Activated CD4-positive, alpha-beta T cell treated with anti-CD3 and anti-CD28 coated beads, Interleukin-2, amount 50 U/mL, for 1 hour (primary cell): ENCODE results near the gene SPDEF.

Experiments
- DNase-seq: peaks from one replicate; pipeline ENCODE4 v3.0.0-alpha.2; 2020

SPDEF gene

DNA sequence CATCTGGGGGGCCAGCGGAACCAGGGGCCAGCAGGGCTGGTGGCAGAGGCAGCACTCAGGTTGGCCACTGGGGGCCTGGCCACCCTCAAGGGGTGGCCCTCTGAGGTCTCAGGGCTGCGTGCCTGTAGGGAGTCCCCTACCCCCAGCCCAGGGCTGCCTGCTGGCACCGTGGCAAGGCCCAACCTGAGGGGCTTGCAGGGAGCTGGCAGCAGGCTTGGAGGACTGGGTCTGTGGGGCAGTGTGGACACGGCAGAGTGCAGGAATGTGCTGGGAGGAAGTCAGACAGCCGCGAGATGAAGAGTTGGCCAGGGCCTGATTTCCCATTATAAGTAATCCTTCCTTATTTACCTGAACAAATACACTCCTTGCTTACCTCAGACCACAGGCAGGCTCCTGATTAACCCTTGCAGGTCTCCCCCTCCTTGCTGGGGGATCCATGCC lies at the start of gene SPDEF:
Gene SPDEF (minus strand): TSS at position 299 of the 441 bp plus-strand sequence. CDS start 11,874 bp downstream, outside the sequence.
- DNase-seq: no peak

DNA sequence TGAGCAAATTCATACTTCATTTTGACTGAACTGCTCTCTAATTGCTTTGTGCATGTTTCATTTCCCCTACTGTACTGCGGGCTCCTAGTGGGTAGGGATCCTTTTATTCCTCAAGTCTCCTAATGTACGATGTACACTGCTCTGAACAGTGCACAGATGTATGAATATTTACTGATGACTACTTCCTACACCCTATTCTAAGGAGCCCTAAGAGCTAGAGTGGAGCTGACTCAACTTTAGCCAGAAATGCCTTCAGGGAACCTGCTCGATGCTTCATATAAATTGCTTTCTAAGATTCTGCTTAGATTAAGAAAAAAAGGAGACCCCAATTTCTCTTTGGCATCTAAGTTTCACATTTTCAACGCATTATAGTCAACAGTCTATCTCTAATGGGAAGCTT lies 47.6 kb upstream of the SPDEF start:
- no peak for DNase-seq

DNA sequence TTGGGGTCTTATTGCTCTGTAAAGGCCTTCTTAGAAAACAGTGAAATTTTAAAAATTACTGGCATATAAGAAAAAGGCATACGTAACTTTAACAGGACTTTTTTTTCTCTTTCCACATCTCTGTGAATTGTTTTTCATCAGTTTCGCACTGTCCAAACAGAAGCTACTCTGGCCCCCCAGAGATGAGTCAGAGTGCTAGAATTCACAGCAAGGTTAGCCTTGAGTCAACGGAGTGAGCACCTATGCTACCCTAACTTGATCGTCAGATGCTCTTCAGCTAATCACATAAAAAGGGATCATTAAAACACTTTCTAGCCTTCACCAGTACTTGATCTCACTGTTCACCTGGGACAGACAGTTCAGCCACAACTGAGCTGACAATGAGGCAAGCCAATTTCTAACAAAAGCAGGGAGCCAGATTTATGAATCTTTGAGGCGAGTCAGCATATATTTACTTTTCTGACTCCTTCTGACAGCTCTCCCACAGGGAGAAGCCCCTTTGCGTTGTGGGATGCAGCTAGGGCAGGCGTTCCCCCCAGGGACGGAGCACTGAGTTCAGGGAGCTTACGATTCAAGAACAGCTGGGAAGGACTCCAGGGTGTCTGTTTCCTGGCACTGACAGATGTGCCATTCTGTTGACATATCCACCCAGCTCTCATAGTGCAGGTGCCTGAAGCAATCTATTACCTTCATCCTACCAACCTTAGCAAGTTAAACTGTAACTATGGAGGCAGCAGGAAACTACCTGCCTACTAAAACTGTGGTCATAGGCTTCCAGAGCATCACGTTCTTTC lies 46.4 kb upstream of the SPDEF start:
- DNase-seq: no peak

DNA sequence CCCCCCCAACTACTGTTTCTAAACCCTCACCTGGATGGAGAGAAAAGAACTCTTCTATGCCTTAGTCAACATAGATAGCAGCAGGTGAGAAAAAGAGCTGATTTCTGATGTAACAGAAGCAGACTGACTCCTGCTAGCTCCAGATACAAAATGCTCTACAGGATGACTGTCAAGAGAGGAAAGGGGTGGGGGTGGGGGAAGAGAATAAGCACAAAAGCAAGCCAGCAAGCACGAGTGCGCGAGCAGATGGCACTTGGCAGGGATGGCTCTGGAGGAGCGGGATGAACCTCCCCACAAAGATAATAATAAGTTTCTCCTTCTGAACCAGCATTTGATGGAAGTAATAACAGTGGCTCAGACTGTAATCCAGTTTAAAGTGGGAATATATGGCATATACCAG lies 45.6 kb upstream of the SPDEF start:
- DNase-seq: no peak

DNA sequence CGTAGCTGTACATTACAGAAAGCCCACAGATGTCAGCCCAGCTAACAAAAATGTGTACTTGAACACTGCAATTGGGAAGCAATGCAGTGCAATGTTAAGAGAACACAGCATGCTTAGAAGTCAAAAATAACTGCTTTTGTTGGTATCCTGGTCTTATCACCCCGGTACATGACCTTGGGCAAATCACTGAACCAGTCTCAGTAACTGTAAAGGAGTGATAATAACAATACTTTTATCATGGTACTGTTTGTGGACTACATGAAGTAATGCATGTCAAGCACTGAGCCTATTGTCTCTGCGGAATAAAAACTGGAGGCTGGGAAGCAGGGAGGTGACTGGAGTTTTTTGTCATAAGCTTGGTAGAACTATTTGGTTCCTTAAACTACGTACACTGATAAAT lies 44.7 kb upstream of the SPDEF start:
- no peak for DNase-seq

DNA sequence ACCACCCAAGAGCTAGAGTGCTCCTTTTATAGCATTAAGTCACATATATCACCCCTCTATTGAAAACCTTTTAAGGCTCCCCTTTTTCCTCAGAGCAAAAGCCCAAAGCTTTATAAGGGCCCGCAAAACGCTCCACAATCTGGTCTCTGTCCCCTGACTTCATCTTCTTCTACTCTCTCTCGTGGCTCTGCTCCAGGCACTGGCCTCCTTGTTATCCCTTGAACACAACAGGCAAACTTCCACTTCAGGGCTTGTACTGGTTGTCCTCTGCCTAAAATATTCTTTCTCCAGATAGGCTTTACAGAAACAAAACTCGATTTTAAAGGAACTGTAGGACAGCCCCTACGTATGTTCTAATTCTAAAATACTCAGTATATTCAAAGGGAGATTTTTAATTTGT lies 44.0 kb upstream of the SPDEF start:
- no peak for DNase-seq

DNA sequence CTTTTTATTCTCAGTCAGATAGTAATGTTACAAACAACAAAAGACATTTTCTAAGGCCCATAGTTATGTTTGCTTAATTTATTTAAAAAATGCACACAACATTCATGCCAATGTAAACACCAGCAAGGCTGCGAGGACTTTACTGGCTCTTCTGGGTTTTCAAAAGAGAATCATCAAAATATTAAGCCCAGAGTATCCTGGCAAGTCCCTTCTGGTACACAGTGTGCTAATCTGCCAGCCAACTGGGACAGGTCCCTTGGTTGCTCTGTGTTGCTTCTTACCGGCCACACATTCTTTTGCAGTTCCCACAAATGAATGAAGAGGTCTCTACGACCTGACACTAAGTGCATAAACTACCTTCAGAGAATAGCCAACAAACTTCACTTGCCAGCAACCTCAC lies 42.6 kb upstream of the SPDEF start:
- DNase-seq: no peak

DNA sequence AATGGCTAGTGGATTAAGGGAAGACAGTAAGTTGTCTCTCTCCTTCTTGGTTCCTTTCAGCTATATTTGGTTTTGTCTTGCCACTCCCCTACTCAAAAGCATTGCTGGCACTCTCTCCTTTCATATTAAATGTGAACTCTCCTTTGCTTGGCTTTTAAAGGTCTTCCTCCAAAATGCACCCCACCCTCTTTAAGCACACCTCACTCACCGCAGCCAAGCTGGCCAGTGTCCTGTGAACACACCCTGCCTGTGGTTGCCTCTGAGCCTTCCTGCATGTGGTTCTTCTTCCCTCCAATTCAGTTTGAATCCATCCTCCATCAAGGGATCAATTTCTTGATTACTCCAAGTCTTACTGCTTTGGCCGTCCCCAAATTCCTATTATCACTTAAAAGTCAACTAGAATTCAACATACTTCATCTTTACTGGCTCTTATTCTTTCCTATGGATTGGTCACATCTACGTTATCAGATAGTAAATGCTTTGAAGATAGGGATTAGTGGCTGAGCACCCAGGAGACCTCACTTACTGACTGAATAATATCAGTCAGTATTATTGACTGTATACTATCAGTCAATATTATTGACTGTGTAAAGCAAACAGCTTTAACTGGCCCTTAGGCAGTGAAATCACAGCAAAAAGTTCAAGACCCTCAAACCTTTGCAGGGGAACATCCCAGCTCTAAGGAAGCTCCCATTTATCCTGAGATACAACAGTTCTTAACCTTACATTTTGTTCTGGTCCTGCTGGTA lies 41.6 kb upstream of the SPDEF start:
- no peak for DNase-seq

DNA sequence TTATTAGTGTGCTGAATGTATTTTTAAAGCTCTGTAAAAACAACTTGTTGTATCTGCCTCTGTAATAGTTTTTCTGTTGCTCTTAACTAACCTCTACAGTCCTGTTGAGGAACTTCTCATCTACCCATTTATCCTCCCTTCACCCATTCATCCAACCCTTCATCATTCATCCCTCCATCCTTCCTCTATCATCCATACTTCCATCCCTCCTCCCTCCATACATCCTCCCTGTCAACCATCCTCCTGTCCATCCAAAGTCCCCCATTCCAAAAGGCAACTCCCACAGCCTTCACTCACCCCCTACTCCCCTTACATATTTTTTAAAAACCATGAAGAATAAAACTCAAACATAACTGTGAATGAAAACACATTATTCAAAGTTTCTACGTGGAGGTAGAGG lies 40.7 kb upstream of the SPDEF start:
- DNase-seq: no peak

DNA sequence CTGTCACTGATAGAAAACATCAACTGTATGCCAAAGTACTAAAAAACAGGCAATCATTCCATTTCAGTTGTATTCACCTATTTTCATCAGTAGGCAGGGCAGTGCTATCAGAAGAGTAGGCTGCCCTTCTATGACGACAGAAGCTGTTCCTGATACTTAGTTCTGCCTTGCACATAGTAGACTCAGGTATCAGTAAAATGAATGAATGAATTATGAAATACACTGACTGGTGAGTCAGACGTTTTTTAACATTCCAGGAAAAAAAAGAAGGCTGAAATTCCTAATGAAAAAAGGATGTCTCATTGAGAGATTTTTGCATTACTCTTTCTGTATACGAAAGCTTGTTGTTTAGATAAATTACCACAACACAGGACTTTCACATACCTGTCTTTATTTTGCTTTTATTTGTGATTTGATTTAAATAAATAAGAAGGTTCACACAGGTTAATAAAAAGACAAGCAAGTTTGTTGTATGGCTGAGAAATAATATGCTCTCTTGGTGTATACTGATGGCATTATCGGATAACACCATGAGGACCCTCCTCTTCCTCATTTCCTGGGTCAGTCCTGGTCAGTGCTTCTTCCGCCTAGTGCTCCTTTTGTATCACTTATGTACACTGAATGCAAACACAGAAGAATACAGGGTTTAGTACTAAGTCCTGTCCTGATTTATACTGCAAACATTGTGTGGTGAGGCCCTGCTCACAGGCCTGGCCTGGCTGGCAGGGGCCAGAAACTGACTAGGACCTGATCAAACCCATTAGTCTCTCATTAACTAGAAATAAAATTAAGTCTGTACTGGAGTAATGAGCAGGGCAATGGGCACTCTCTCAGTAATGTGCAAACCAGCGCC lies 39.4 kb upstream of the SPDEF start:
- DNase-seq: no peak

DNA sequence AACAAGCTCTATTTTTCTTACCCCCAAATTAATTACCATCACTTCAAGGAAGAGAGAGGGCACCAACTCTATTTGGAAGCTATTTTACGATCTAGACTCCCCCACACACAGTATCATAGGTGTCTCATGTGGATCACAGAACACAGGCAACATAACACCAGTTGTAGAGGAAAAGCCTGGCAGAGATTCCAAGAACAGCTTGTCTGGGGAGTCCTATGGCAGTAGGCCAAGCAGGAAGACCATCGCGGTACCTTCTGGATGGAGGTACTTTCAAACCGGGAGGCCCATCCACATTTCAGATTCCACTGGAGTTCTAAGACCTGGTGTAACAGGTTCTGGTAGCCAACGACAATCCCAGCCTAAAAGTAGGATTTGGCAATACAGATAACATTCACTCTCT lies 37.6 kb upstream of the SPDEF start:
- no peak for DNase-seq

DNA sequence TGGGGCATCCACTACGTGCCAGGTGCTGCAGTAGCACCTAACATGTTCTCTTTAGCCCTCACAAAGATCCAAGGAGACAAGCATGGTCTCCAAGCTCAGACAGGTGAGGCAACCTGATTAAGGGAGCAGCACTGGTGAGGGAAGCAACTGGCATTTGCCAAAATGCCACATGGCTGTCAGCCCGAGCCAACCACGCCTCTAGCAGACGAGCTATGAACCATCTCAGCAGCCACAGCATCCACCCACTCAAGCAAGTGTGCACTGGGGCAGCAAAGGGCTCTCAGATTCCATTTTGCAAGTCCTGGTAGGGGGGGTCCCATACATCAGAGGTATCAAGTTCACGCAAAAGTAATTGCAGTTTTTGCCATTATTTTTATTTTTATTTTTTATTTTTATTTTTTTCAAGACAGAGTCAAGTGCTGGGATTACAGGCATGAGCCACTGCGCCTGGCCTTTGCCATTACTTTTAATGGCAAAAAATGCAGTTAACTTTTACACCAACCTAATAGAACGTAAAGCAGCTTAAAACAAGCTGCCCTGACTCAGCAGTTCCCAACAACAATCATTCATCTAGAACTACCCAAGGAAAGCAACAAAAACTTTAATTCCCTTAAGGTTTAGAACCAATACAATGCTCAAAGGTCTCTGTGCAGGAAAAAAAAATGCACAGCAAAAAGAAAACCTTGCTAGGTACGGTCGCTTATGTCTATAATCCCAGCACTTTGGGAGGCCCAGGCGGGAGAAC lies 36.3 kb upstream of the SPDEF start:
- DNase-seq: no peak

DNA sequence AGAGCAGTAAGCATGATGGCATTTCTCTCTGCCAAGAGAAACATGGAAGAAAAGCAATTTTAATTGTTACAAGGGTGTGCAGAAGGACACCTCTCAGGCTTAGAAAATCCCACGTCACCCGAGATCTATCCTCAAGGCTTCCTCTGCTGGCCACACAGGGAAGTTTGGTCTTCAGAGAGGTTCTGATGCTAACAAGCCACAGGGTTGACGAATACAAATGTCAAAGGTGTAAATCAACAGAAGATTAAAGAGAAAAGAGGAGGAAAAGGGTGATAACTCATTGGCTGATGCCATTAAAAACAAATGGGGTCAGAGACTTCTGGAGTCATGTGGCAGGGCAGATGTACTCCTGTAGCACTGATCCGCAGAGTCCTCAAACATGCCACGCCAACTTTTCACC lies 33.6 kb upstream of the SPDEF start:
- no peak for DNase-seq

DNA sequence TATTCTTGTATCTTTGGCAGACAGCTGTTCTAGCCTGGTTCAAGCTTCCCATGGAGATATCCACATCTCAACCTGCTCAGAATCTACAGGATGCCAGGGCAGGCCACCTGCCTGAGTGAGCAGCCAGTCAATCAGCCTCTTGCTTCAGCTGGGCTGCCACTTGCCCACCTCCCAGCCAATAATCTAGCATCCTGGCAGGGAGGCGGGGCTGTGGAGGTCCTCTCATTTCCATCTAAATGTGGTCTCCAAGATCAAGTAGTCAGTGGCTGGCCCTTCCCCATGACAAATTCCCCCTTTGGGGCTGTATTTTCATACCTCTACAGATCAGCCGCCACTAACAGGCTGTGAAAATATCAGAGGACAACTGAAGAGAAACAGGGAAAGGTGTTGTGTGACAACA lies 33.0 kb upstream of the SPDEF start:
- DNase-seq: no peak

DNA sequence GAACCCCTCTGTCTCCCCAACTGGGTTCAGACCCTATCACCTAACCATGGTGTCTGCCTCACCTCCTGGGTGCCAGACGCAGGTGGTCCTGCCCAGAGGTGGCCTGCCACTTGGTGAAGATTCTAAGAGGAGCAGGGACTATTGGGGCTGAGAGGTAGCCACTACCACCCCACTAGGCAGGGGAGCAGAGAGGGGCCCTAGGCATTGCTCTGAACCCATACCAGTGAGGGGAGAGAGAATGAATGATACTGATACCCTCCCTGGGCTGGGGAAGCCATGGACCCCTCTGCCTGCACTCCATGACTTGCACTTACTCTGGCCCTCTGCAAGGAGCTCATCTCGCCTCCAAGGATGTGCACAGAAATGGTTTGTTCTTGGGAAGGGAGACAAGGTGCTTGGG lies 31.7 kb upstream of the SPDEF start:
- no peak for DNase-seq

DNA sequence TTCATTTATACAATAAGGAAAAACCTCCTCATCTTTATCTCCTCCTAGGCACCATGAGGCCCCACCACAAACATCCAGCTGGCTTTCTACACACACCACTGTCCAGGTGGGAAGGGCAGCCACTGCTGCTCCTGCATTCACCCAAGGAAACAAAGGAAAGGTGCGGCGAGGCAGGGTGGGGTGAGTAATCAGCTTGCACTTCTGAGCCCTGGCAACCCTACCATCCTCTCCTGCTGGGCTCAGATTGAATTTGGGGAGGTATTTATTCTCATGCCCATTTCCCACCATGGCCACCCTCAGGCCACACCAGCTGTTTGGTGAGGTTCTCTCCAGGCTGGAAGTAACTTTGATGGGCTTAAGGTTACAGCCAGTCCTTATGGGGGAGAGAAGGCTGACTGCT lies 31.2 kb upstream of the SPDEF start:
- no peak for DNase-seq

DNA sequence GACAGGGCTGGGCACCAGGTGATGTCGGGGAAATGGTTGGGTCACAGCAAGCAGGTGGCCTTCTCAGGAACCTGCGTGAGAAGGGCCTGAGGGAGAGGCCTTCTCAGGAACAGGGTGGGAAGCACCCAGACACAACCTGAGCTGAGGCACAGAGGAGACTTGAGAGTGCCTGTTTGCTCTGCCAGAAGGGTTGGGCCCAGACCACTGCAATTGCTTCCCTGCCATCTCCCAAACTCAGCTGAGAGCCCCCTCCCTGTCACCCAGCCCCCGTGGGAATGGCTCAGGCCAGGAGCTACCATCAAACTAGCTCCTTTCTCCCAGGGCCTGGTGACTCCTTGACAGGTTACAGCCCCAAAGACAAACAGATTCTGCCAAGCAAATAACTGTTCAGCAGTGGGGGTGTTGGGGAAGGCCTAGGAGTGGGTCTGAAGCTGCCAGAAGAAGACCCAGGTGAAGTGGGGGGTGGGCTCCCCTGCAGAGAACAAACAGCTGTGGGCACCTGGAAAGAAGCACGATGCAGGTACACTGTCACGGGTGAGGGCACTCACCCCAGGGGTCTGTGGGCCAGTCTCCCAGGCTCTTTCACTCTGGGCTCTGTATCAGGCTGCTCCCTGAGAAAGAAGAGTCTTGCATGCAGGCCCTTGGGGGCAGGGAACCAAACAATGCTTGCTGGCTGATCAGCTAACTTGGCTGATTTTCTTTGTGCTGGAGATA lies 30.4 kb upstream of the SPDEF start:
- DNase-seq: no peak

DNA sequence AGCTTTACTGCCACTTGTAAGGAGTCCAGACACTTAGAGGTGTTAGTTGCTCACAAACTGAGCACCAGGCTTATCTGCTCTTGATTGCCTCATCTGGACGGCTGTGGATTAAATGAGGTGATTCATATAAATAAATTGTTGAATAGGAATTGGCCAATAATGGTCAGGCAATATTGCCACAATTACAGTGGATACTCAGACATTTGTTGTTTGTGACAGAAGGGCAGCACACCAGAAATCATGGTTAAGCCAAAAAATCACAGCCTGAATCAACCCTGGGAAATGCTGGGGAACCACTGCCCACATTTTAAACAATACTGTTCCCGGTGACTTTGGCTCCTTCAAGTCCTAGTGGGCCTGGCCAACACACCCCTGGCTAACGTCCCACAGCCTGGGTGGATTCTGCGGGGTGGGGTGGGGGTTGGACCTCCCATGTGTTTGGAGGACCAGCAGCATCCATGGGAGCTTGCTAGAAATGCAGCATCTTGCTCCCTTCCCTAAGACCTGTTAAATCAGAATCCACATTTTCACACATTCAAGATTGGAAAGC lies 29.5 kb upstream of the SPDEF start:
- no peak for DNase-seq

DNA sequence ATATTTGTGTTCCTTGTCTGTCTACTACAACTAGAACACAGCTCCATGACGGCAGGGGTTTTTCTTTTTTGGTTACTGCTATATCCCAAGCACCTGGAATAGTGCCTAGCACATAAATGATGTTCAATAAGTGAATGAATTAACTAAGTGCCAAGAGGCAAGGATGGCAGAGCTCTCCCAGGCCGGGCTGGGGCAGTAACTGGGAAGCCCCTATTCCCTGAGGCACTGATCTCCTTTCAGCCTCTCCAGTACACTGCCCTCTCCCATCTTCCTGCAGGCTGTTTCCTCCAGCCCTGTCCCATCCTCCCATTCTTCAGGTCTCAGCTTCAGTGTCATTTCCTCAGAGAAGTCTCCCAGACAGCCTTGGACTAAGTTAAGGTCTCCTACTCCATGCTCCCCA lies 29.0 kb upstream of the SPDEF start:
- no peak for DNase-seq

DNA sequence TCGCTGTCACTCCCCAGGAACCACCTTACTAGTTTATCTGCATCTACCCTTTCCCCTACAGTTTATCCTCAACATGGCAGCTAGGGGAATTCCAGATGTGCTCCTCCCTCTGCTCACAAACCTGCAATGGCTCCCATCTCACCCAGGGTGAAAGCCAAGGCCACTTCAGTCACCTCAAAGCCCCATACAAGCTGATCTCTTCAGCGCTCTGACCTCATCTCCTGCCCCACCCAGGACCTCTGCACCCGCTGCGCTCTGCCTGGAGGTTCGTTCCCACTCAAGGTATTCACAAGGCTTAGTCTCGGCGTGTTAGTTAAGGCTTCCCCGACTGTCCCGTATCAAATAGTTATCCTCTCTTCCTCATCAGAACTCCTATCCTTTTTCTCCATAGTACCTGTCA lies 28.6 kb upstream of the SPDEF start:
- DNase-seq: no peak

DNA sequence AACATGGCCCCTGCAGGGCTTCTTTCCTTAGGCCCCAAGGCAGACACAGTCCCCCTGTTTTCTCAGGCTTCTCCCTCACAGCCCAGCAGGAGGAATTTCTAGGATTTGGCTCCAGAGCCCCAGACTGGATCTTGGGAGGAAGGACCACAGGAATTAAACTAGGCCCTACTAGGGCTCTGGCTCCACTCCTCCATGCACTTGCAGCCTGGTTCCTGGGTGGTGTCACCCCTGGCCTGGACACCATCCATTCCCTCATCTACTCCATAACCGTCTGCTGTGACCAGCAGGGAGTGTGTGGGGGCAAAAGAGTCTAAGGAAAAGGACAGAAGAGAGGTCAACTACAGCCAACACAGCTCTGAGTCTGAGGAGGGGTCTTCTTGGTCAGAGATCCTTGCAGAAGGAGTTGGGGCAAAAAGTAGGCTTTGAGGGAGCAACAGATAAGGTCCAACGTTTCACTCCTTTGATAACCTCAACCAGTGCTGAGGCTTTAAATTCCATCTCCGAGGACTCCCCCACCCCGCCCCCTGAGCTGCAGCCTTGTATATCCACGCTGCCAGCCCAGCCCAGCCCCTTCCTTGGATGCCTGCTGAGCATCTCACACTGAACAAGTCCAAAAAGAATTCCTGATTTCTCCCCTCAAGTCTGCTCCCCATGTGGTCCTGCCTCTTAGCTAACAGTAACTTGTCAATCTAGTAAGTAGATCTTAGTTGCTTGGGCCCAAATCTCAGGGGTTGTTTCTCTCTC lies 27.9 kb upstream of the SPDEF start:
- DNase-seq: no peak
